GM18861 (cell line): ENCODE data around the gene ASPSCR1.

ENCODE experiments used
- ATAC-seq: cut with Tn5 transposase; IDR thresholded peaks from one replicate; pipeline ENCODE4 v1.9.1; 2021; ENCODE audit not compliant: unreplicated experiment

The ASPSCR1 gene

DNA sequence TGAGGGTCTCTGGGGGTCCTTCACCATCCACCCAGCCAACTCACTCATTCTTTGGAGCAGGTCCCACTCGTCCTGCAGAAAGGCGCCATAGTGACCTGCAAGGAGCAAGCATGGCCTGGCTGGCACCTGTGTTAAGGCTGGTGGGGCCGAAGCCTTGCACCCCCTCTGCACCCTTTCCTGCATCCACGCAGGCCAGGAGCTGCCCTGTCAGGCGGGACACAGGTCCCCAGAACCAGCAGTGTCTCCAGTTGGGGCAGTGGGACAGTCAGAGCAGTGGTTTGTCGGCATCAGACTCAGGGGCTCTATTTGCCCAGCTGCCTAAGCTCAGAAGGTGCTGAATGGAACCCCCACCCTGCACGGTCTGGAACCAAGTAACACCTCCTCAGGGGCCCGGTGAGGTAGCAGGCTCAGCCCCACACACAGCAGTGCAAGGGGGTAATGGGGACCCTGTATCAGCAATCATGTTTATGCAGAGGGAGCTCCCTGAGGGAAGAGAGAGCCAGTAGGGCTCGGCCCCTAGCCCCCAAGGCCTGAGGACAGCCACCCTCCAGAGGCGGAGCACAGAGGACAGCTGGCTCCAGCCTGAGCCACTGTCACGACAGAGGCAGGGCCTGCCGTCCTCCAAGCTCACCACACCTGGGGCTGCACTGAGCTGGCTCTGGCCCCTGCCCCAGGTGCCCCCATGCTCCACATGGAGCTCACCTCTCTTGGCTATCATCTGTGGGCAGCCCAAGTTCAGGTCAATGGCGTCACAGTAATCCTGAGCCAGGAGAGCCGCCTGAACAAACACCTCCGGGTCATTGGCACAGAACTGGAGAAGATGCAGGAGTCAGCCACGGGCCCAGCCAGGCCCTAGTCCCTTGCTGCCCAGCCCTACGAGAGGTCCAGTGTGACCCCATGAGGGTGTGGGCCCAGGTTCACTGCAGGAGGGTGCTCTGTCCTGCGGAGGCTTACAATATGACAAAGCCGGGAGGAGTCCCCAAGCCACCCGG lies 86.3 kb downstream of the ASPSCR1 start:
- no peak for ATAC-seq

DNA sequence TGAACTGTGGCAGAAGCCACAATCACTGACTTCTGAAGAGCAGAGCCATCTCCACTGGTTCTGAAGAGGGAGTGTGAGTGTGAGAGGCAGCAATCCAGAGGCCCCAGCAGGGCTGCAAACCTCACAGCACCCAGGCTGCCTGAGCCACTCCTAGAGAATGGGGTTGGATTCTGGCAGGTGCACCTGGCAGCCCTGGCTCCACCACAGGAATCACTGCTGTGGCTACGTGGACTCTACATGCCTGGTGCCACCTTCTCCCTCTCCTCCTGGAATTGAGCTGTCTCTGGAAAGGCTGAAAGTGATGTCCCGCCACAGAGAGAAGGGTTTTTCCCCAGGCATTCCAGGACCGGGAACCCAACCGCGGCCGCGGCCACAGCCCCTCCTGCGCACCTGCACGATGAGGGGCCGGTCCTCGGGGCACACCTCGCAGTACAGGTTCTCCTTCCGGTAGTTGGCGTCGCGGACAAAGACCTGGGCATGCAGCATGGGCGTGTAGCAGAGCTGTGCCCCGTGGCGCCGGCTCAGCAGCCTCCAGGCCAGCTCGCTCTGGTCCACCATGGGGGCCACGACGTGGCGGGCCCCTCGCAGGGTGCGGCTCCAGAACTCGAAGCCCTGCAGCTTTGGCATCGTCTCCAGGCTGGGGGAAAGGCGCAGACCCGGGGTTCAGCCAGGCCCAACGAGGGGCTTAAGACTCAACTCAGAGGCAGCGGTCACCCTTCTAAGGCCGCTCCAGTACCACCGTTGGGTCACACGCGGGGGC lies 87.2 kb downstream of the ASPSCR1 start:
- no peak for ATAC-seq

DNA sequence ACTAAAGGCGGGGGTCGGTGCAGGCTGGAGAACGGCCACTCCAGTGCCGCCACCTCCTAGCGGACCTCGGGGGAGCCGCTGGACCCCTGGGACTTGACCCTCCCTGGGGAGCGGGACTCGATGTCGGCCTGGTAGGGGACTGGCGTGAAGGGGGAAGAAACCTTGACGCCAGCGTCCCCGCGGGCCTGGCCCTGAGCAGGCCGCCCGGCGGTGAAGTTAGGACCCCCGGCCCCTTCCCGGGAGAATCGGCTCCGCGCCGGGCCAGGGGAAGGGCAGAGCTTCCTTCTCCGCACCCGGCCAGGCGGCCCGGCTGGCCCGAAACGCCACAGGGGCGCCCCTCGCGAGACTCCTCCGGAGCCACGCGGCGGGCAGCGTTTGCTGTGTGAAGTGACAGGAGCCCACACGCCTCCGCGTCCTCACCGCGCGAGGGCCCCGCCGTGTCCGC lies 87.8 kb downstream of the ASPSCR1 start:
- peak; percentile 19 for ATAC-seq

DNA sequence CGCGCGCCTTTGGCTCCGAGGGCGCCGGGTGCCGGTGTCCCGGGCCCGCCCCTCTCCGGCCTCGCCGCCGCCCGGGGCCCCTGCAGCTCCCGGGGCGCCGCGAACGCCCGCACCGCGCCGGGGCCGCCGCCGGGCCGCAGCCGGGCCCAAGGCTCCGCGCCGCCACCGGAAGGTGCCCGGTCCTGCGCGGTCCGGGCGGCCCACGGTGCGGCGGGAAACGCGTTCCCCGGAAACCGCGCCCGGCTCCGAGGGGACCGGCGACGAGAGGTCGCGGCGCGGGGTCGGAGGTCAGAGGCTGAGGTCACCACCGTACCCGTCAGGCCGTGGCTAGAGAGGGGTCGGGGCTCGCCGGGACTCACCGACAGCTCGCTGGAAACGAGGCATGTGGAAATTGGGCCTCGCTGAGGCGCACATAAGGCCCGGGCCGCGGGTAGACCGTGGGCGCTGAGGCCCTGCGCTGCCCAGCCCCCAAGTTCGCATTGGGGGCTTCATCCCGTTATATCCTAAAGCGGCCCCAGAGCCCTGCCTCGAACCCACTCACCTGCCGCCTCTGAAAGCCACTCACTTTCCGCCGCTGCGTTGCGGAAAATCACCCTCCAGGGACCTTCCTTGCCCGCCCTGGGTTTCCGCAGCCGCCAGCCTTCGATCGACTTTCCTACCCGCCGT lies 88.3 kb downstream of the ASPSCR1 start, which contains the start of gene DUS1L:
TSS of gene DUS1L (minus strand) at position 167 of the 666 bp plus-strand sequence. CDS start 745 bp downstream, outside the sequence.
- ATAC-seq: peak; percentile 58
